Transverse colon (tissue), 4 donors: Measurements from ENCODE around the gene PDHX.

Experiments used
- EP300 ChIP-seq: sonication (generic); formaldehyde crosslinking; IDR thresholded peaks from one replicate; pipeline ENCODE4 v1.6.1; 2017; ENCODE audit warnings: antibody characterized with exemption, low read depth
- POLR2A ChIP-seq: fragments of 450-650 bp; IDR thresholded peaks from one replicate; pipeline ENCODE4 v1.6.1; 2016; ENCODE audit warnings: antibody characterized with exemption, mild to moderate bottlenecking, moderate library complexity
- POLR2AphosphoS5 ChIP-seq, 3 donors: sonication (generic); formaldehyde crosslinking; IDR thresholded peaks; one replicate each; pipeline ENCODE4 v1.6.1; 2016; ENCODE audit warnings: antibody characterized with exemption in 3 of 3
- TF ChIP-seq, protein P1 (sequence below), 5 experiments: fragments of 200-600 bp in 3 of 5; fragments of 450-650 bp in 2 of 5; sonication (generic) in 3 of 5; IDR thresholded peaks; 1 replicate in 2 of 5; 2 replicates in 3 of 5; pipeline ENCODE4 v1.5.1; 2016 to 2017; ENCODE audit warnings: antibody characterized with exemption in 5 of 5, inconsistent platforms in 3 of 5, mild to moderate bottlenecking in 2 of 5, moderate library complexity in 1 of 5

DNA sequence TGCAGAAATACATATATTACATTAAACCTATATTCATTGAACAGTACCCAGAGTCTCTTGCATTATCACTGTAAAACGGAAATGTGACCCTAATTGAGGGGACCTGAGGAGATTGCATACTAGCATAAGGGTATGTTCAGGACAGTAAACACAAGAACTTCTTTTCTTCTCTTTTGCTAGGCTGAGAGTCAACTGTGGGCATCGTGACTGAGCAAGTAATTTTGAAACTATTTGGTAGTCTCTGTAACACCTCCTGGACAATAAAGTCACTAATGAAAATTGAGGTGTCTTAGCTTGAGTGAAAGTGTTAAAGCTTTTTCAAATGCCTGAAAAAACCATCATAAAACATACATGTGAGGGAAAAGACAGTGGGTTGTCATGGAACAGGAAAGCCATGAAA is 90.9 kb downstream of the PDHX start:
- TF ChIP-seq, protein P1, sequence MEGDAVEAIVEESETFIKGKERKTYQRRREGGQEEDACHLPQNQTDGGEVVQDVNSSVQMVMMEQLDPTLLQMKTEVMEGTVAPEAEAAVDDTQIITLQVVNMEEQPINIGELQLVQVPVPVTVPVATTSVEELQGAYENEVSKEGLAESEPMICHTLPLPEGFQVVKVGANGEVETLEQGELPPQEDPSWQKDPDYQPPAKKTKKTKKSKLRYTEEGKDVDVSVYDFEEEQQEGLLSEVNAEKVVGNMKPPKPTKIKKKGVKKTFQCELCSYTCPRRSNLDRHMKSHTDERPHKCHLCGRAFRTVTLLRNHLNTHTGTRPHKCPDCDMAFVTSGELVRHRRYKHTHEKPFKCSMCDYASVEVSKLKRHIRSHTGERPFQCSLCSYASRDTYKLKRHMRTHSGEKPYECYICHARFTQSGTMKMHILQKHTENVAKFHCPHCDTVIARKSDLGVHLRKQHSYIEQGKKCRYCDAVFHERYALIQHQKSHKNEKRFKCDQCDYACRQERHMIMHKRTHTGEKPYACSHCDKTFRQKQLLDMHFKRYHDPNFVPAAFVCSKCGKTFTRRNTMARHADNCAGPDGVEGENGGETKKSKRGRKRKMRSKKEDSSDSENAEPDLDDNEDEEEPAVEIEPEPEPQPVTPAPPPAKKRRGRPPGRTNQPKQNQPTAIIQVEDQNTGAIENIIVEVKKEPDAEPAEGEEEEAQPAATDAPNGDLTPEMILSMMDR (IDR thresholded peaks at IDR 0.05): no peak
- TF ChIP-seq EP300 (no peak), POLR2AphosphoS5 (IDR thresholded peaks at IDR 0.05) (no peak), POLR2A (no peak)
